Omental fat pad (tissue), 4 donors: ENCODE data around the gene ABCA12. TPM values are rescaled to one million over a fixed set of nuclear protein-coding genes. Genes with fewer than 3 reads are reported as not detected.
A peak's percentile ranks its signal among the peaks of the same experiment; 100 is the strongest.

Experiments used
- ATAC-seq: fragments of 150-250 bp; one replicate; pipeline ENCODE4 v1.9.1; 2016; ENCODE audit warnings: mild to moderate bottlenecking, moderate library complexity; ENCODE audit not compliant: low FRiP score
- DNase-seq: peaks from one replicate; pipeline ENCODE4 v3.0.0-alpha.2; 2019; ENCODE audit warnings: low spot score
- CTCF ChIP-seq, 3 donors: fragments of 450-650 bp; IDR thresholded peaks; one replicate each; pipeline ENCODE4 v1.5.1; 2016 to 2017; ENCODE audit warnings: antibody characterized with exemption in 3 of 3, mild to moderate bottlenecking in 3 of 3, moderate library complexity in 2 of 3
- total RNA-seq, 4 donors: library from RNA; depleted of rRNA; stranded (reverse); fragments of >200 nt; gene quantifications; one replicate each; pipeline ENCODE4 v1.1.0, GENCODE V29; 2016

ABCA12 gene
- total RNA-seq, 4 donors from 2014 or later: not detected

GRCh38 chr2:215144106-215144875 is 5.9 kb upstream of the ABCA12 start:
- no peak for TF ChIP-seq CTCF (IDR thresholded peaks at IDR 0.05)
- ATAC-seq: no peak
- no peak for DNase-seq

- no peak for TF ChIP-seq CTCF (IDR thresholded peaks at IDR 0.05)
- ATAC-seq (no peak), DNase-seq (no peak)
Measured at GRCh38 chr2:215143458-215143857, 5.0 kb upstream of the ABCA12 start.

- ATAC-seq (no peak), DNase-seq (no peak)
- TF ChIP-seq CTCF (IDR thresholded peaks at IDR 0.05): no peak
Measured at GRCh38 chr2:215141706-215142105, 3.3 kb upstream of the ABCA12 start.

GRCh38 chr2:215140166-215140707 is 1.8 kb upstream of the ABCA12 start:
- DNase-seq (no peak), ATAC-seq (no peak)
- TF ChIP-seq CTCF (IDR thresholded peaks at IDR 0.05): no peak

GRCh38 chr2:215137741-215138340 is 585 bp downstream of the ABCA12 start:
- DNase-seq: no peak
- peak; percentile 28 for ATAC-seq
- no peak for TF ChIP-seq CTCF (IDR thresholded peaks at IDR 0.05)

GRCh38 chr2:215137329-215137686 is 1.1 kb downstream of the ABCA12 start:
- ATAC-seq: no peak
- TF ChIP-seq CTCF (IDR thresholded peaks at IDR 0.05): no peak
- DNase-seq: no peak
